Prostate gland (tissue), 2 donors: ENCODE data around the gene IGLL5. TPM values are rescaled to one million over a fixed set of nuclear protein-coding genes. Genes with fewer than 3 reads are reported as not detected.

Experiments
- DNase-seq: peaks from one replicate; pipeline ENCODE4 v3.0.0-alpha.2; 2019; ENCODE audit warnings: low spot score
- H3K27ac ChIP-seq, 2 donors: fragments of 200-600 bp; sonication (generic); 2 replicates each; pipeline ENCODE4 v1.5.1; 2017 to 2019
- H3K27me3 ChIP-seq: fragments of 200-600 bp; sonication (generic); replicated peaks from 2 replicates; pipeline ENCODE4 v1.5.1; 2019; ENCODE audit not compliant: insufficient read depth
- H3K36me3 ChIP-seq, 2 donors: fragments of 200-600 bp; sonication (generic); 1 replicate in 1 of 2; 2 replicates in 1 of 2; pipeline versions ENCODE4 v1.5.1 to v1.8.1; 2017 to 2019
- H3K4me1 ChIP-seq: fragments of 200-600 bp; sonication (generic); replicated peaks from 2 replicates; pipeline ENCODE4 v1.5.1; 2019
- H3K4me3 ChIP-seq, 2 donors: fragments of 200-600 bp; sonication (generic); 2 replicates each; pipeline ENCODE4 v1.5.1; 2017 to 2019
- H3K9me3 ChIP-seq: fragments of 200-600 bp; sonication (generic); 2 replicates; pipeline ENCODE4 v1.5.1; 2017
- CTCF ChIP-seq, 4 experiments: fragments of 200-600 bp in 2 of 4; fragments of 450-650 bp in 2 of 4; sonication (generic) in 2 of 4; IDR thresholded peaks; 1 replicate in 3 of 4; 2 replicates in 1 of 4; pipeline ENCODE4 v1.5.1; 2016 to 2019; ENCODE audit warnings: antibody characterized with exemption in 4 of 4, mild to moderate bottlenecking in 2 of 4, moderate library complexity in 2 of 4
- POLR2A ChIP-seq: fragments of 450-650 bp; IDR thresholded peaks from one replicate; pipeline ENCODE4 v1.6.1; 2016; ENCODE audit warnings: antibody characterized with exemption, mild to moderate bottlenecking
- POLR2AphosphoS5 ChIP-seq: sonication (generic); formaldehyde crosslinking; IDR thresholded peaks from one replicate; pipeline ENCODE4 v1.6.1; 2017; ENCODE audit warnings: antibody characterized with exemption
- WGBS: methylation state at CpG from one replicate; pipeline ENCODE4 v1.1.5; 2018; 5-methylcytosine and 5-hydroxymethylcytosine counted together
- intact Hi-C: fragments of 100-400 bp; cut with DNase I; formaldehyde crosslinking; loops from one replicate; pipeline ENCODE4 v1.14.2; 2022
- total RNA-seq, 2 donors: library from RNA; depleted of rRNA; stranded (reverse); fragments of >200 nt; gene quantifications; one replicate each; pipeline ENCODE4 v1.1.0, GENCODE V29; 2016

IGLL5 gene
- total RNA-seq, 2 donors from 2014 or later, result not detected

- no peak overlapping the region for H3K27ac ChIP-seq
- TF ChIP-seq POLR2A, result no peak
- no peak for TF ChIP-seq CTCF (IDR thresholded peaks at IDR 0.05)
- no peak for TF ChIP-seq POLR2AphosphoS5
- intact Hi-C loops, result no loop called here
- WGBS, result 100% methylated on average over 3 of the region's 3 CpGs
- no peak overlapping the region for H3K4me3 ChIP-seq
- no peak for DNase-seq
- H3K36me3 ChIP-seq, result no peaks in the 10 kb centered on the region
- peaks cover 4% of the 10 kb centered on the region for H3K4me1 ChIP-seq
- H3K27me3 ChIP-seq, result no peaks in the 10 kb centered on the region
- H3K9me3 ChIP-seq, result no peaks in the 10 kb centered on the region
Observed at GRCh38 chr22:22930222-22930497, 42.5 kb downstream of the IGLL5 start.

- WGBS, result 88% methylated on average over 9 of the region's 9 CpGs
- Histone ChIP-seq H3K4me3 (no peak overlapping the region), H3K36me3 (no peaks in the 10 kb centered on the region), H3K4me1 (peaks cover 3% of the 10 kb centered on the region), H3K9me3 (no peaks in the 10 kb centered on the region), H3K27ac (no peak overlapping the region), H3K27me3 (no peaks in the 10 kb centered on the region)
- DNase-seq, result no peak
- TF ChIP-seq POLR2A (no peak), CTCF (IDR thresholded peaks at IDR 0.05) (no peak), POLR2AphosphoS5 (no peak)
- intact Hi-C loops, result no loop called here
Observed at GRCh38 chr22:22930571-22931556, 43.2 kb downstream of the IGLL5 start.

- Histone ChIP-seq H3K27ac (no peak overlapping the region), H3K36me3 (no peaks in the 10 kb centered on the region), H3K4me3 (no peak overlapping the region), H3K4me1 (no peaks in the 10 kb centered on the region), H3K27me3 (no peaks in the 10 kb centered on the region), H3K9me3 (no peaks in the 10 kb centered on the region)
- WGBS, result 89% methylated on average over 14 of the region's 14 CpGs
- intact Hi-C loops, result no loop called here
- DNase-seq, result no peak
- no peak for TF ChIP-seq POLR2A
- TF ChIP-seq CTCF (IDR thresholded peaks at IDR 0.05), result no peak
- TF ChIP-seq POLR2AphosphoS5, result no peak
Observed at GRCh38 chr22:22931557-22932270, 44.1 kb downstream of the IGLL5 start.

GRCh38 chr22:22932512-22932941 is 44.9 kb downstream of the IGLL5 start:
- 71% methylated on average over 6 of the region's 6 CpGs for WGBS
- no peaks in the 10 kb centered on the region for H3K9me3 ChIP-seq
- H3K4me1 ChIP-seq, result no peaks in the 10 kb centered on the region
- H3K27me3 ChIP-seq, result no peaks in the 10 kb centered on the region
- H3K4me3 ChIP-seq, result no peak overlapping the region
- DNase-seq, result no peak
- intact Hi-C loops, result no loop called here
- TF ChIP-seq CTCF (IDR thresholded peaks at IDR 0.05), result no peak
- no peak for TF ChIP-seq POLR2A
- no peak for TF ChIP-seq POLR2AphosphoS5
- H3K36me3 ChIP-seq, result no peaks in the 10 kb centered on the region
- H3K27ac ChIP-seq, result no peak overlapping the region
